HEK293 (cell line): Measurements from ENCODE around the gene ZC3H12C.
A peak's percentile ranks its signal among the peaks of the same experiment; 100 is the strongest.

Experiments
- BCL11B ChIP-seq: fragments of 450-650 bp; formaldehyde crosslinking; IDR thresholded peaks from 2 replicates; pipeline ENCODE4 v1.5.1; 2016; ENCODE audit warnings: low read depth, missing biosample characterization, missing genetic modification characterization
- KLF7 ChIP-seq: fragments of 450-650 bp; formaldehyde crosslinking; IDR thresholded peaks from 2 replicates; pipeline ENCODE4 v1.5.1; 2016; ENCODE audit warnings: missing biosample characterization, missing genetic modification characterization, borderline replicate concordance
- OVOL3 ChIP-seq: fragments of 450-650 bp; formaldehyde crosslinking; IDR thresholded peaks from 2 replicates; pipeline ENCODE4 v1.5.1; 2016; ENCODE audit warnings: missing biosample characterization, missing genetic modification characterization
- PRDM1 ChIP-seq: fragments of 450-650 bp; formaldehyde crosslinking; IDR thresholded peaks from 2 replicates; pipeline ENCODE4; 2016; ENCODE audit warnings: missing biosample characterization, missing genetic modification characterization
- RBAK ChIP-seq: fragments of 450-650 bp; formaldehyde crosslinking; IDR thresholded peaks from 2 replicates; pipeline ENCODE4 v1.5.1; 2016; ENCODE audit warnings: missing biosample characterization, missing genetic modification characterization
- SALL2 ChIP-seq: fragments of 450-650 bp; formaldehyde crosslinking; IDR thresholded peaks from 2 replicates; pipeline ENCODE4 v1.5.0; 2017; ENCODE audit warnings: missing biosample characterization, mild to moderate bottlenecking, missing genetic modification characterization, borderline replicate concordance
- YY2 ChIP-seq: fragments of 450-650 bp; formaldehyde crosslinking; IDR thresholded peaks from 2 replicates; pipeline ENCODE4 v1.5.1; 2016; ENCODE audit warnings: missing biosample characterization, missing genetic modification characterization
- ZBTB17 ChIP-seq: fragments of 450-650 bp; formaldehyde crosslinking; IDR thresholded peaks from 2 replicates; pipeline ENCODE4 v1.5.1; 2016; ENCODE audit warnings: missing biosample characterization, missing genetic modification characterization
- ZBTB8A ChIP-seq: fragments of 450-650 bp; formaldehyde crosslinking; IDR thresholded peaks from 2 replicates; pipeline ENCODE4 v1.5.1; 2016; ENCODE audit warnings: missing biosample characterization, missing genetic modification characterization
- ZNF114 ChIP-seq: fragments of 450-650 bp; formaldehyde crosslinking; IDR thresholded peaks from 2 replicates; pipeline ENCODE4 v1.5.0; 2017; ENCODE audit warnings: missing biosample characterization, missing genetic modification characterization
- ZNF169 ChIP-seq: fragments of 450-650 bp; formaldehyde crosslinking; IDR thresholded peaks from 2 replicates; pipeline ENCODE4 v1.5.1; 2016; ENCODE audit warnings: missing biosample characterization, missing genetic modification characterization
- ZNF248 ChIP-seq: fragments of 450-650 bp; formaldehyde crosslinking; IDR thresholded peaks from 2 replicates; pipeline ENCODE4 v1.5.1; 2017; ENCODE audit warnings: missing biosample characterization, missing genetic modification characterization
- ZNF335 ChIP-seq: fragments of 450-650 bp; formaldehyde crosslinking; conservative IDR thresholded peaks from 2 replicates; pipeline ENCODE4 v1.5.1; 2016; ENCODE audit warnings: missing biosample characterization, missing genetic modification characterization
- ZNF571 ChIP-seq: fragments of 450-650 bp; formaldehyde crosslinking; IDR thresholded peaks from 2 replicates; pipeline ENCODE4 v1.5.0; 2017; ENCODE audit warnings: missing biosample characterization, missing genetic modification characterization
- ZNF596 ChIP-seq: fragments of 450-650 bp; IDR thresholded peaks from 2 replicates; pipeline ENCODE4 v1.5.0; 2018; ENCODE audit warnings: missing biosample characterization, mild to moderate bottlenecking, missing genetic modification characterization, moderate library complexity
- ZNF610 ChIP-seq: fragments of 450-650 bp; formaldehyde crosslinking; IDR thresholded peaks from 2 replicates; pipeline ENCODE4 v1.5.1; 2016; ENCODE audit warnings: missing biosample characterization, missing genetic modification characterization, borderline replicate concordance
- ZNF629 ChIP-seq: fragments of 450-650 bp; formaldehyde crosslinking; IDR thresholded peaks from 2 replicates; pipeline ENCODE4 v1.5.1; 2017; ENCODE audit warnings: missing biosample characterization, missing genetic modification characterization
- ZNF658 ChIP-seq: fragments of 450-650 bp; formaldehyde crosslinking; IDR thresholded peaks from 2 replicates; pipeline ENCODE4; 2016; ENCODE audit warnings: missing biosample characterization, missing genetic modification characterization
- ZNF670 ChIP-seq: fragments of 450-650 bp; formaldehyde crosslinking; IDR thresholded peaks from 2 replicates; pipeline ENCODE4 v1.5.1; 2016; ENCODE audit warnings: missing biosample characterization, missing genetic modification characterization, low read depth
- ZNF707 ChIP-seq: fragments of 450-650 bp; formaldehyde crosslinking; IDR thresholded peaks from 2 replicates; pipeline ENCODE4 v1.5.1; 2016; ENCODE audit warnings: missing biosample characterization, missing genetic modification characterization
- ZNF785 ChIP-seq: fragments of 450-650 bp; formaldehyde crosslinking; IDR thresholded peaks from 2 replicates; pipeline ENCODE4 v1.5.1; 2016; ENCODE audit warnings: missing biosample characterization, missing genetic modification characterization
- ZNF791 ChIP-seq: fragments of 450-650 bp; formaldehyde crosslinking; IDR thresholded peaks from 2 replicates; pipeline ENCODE4 v1.5.1; 2016; ENCODE audit warnings: missing biosample characterization, missing genetic modification characterization
- TF ChIP-seq, protein P1 (sequence below): fragments of 450-650 bp; formaldehyde crosslinking; IDR thresholded peaks from 2 replicates; pipeline ENCODE4 v1.5.1; 2016; ENCODE audit warnings: missing biosample characterization, missing genetic modification characterization, low read depth
- TF ChIP-seq, protein P2 (sequence below): fragments of 450-650 bp; formaldehyde crosslinking; IDR thresholded peaks from 2 replicates; pipeline ENCODE4 v1.5.1; 2016; ENCODE audit warnings: missing biosample characterization, missing genetic modification characterization
- TF ChIP-seq, protein P3 (sequence below): fragments of 450-650 bp; formaldehyde crosslinking; IDR thresholded peaks from 2 replicates; pipeline ENCODE4 v1.5.1; 2016; ENCODE audit warnings: missing biosample characterization, missing genetic modification characterization
- TF ChIP-seq, protein P4 (sequence below): fragments of 450-650 bp; formaldehyde crosslinking; IDR thresholded peaks from 2 replicates; pipeline ENCODE4 v1.5.1; 2016; ENCODE audit warnings: missing biosample characterization, missing genetic modification characterization
- TF ChIP-seq, protein P5 (sequence below): fragments of 450-650 bp; formaldehyde crosslinking; IDR thresholded peaks from 2 replicates; pipeline ENCODE4 v1.5.1; 2016; ENCODE audit warnings: missing biosample characterization, missing genetic modification characterization
- TF ChIP-seq, protein P6 (sequence below): fragments of 450-650 bp; formaldehyde crosslinking; IDR thresholded peaks from 2 replicates; pipeline ENCODE4 v1.5.1; 2016; ENCODE audit warnings: missing biosample characterization, missing genetic modification characterization
- TF ChIP-seq, protein P7 (sequence below): fragments of 450-650 bp; formaldehyde crosslinking; IDR thresholded peaks from 2 replicates; pipeline ENCODE4; 2016; ENCODE audit warnings: missing biosample characterization, missing genetic modification characterization

Gene ZC3H12C

DNA sequence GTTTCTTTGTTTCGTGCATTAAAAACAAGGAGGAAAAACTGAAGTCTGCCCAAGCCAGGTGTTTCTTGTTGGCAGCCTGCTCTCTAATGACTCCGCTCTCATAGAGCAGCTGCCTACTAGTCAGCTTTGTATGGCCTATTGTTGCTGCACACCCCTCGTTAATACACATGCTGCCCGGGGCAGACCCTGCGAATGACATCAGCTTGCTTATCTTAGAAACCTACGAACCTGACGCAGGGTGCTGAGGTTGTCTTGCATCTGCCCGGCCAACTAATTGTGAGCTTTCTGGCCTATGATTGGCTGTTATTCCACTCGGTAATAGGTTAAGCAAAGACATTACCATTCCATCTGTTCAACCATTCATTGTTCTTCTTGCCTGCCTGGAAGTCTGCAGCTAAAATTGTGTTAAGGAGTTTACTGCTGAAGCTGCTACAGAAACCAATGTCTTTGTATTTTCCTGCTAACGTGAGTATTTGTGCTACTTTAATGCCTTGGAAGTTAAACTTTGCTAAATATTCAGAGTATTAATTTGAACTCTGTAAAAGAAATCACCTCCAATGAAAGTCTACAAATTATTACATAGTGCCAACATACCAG, 37.5 kb downstream of the ZC3H12C start (continued):
- TF ChIP-seq ZNF610 (no peak), RBAK (tag by site-specific recombination) (no peak), ZNF335 (tag by site-specific recombination) (peak; percentile 58), YY2 (no peak), ZNF571 (no peak), ZNF596 (tag by site-specific recombination) (no peak), ZNF670 (tag by site-specific recombination) (no peak), ZNF791 (tag by site-specific recombination) (no peak), BCL11B (tag by site-specific recombination) (no peak), ZNF658 (no peak), OVOL3 (tag by site-specific recombination) (no peak), ZNF785 (tag by site-specific recombination) (no peak), ZNF169 (tag by site-specific recombination) (no peak), ZBTB17 (peak; percentile 90), ZNF707 (tag by site-specific recombination) (no peak), ZNF114 (tag by site-specific recombination) (no peak), KLF7 (tag by site-specific recombination) (no peak), PRDM1 (tag by site-specific recombination) (no peak), ZNF629 (tag by site-specific recombination) (peak; percentile 90), ZNF248 (tag by site-specific recombination) (no peak), SALL2 (tag by site-specific recombination) (no peak), ZBTB8A (0 out of 2 replicates have a peak, but pooled peaks have one; percentile 19)
- TF ChIP-seq, protein P1, sequence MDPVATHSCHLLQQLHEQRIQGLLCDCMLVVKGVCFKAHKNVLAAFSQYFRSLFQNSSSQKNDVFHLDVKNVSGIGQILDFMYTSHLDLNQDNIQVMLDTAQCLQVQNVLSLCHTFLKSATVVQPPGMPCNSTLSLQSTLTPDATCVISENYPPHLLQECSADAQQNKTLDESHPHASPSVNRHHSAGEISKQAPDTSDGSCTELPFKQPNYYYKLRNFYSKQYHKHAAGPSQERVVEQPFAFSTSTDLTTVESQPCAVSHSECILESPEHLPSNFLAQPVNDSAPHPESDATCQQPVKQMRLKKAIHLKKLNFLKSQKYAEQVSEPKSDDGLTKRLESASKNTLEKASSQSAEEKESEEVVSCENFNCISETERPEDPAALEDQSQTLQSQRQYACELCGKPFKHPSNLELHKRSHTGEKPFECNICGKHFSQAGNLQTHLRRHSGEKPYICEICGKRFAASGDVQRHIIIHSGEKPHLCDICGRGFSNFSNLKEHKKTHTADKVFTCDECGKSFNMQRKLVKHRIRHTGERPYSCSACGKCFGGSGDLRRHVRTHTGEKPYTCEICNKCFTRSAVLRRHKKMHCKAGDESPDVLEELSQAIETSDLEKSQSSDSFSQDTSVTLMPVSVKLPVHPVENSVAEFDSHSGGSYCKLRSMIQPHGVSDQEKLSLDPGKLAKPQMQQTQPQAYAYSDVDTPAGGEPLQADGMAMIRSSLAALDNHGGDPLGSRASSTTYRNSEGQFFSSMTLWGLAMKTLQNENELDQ: no peak
- TF ChIP-seq, protein P2, sequence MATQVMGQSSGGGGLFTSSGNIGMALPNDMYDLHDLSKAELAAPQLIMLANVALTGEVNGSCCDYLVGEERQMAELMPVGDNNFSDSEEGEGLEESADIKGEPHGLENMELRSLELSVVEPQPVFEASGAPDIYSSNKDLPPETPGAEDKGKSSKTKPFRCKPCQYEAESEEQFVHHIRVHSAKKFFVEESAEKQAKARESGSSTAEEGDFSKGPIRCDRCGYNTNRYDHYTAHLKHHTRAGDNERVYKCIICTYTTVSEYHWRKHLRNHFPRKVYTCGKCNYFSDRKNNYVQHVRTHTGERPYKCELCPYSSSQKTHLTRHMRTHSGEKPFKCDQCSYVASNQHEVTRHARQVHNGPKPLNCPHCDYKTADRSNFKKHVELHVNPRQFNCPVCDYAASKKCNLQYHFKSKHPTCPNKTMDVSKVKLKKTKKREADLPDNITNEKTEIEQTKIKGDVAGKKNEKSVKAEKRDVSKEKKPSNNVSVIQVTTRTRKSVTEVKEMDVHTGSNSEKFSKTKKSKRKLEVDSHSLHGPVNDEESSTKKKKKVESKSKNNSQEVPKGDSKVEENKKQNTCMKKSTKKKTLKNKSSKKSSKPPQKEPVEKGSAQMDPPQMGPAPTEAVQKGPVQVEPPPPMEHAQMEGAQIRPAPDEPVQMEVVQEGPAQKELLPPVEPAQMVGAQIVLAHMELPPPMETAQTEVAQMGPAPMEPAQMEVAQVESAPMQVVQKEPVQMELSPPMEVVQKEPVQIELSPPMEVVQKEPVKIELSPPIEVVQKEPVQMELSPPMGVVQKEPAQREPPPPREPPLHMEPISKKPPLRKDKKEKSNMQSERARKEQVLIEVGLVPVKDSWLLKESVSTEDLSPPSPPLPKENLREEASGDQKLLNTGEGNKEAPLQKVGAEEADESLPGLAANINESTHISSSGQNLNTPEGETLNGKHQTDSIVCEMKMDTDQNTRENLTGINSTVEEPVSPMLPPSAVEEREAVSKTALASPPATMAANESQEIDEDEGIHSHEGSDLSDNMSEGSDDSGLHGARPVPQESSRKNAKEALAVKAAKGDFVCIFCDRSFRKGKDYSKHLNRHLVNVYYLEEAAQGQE (tag by site-specific recombination): no peak
- TF ChIP-seq, protein P3, sequence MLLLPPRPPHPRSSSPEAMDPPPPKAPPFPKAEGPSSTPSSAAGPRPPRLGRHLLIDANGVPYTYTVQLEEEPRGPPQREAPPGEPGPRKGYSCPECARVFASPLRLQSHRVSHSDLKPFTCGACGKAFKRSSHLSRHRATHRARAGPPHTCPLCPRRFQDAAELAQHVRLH (tag by site-specific recombination): peak; percentile 49; the same call in 1 of the 2 replicates
- TF ChIP-seq, protein P4, sequence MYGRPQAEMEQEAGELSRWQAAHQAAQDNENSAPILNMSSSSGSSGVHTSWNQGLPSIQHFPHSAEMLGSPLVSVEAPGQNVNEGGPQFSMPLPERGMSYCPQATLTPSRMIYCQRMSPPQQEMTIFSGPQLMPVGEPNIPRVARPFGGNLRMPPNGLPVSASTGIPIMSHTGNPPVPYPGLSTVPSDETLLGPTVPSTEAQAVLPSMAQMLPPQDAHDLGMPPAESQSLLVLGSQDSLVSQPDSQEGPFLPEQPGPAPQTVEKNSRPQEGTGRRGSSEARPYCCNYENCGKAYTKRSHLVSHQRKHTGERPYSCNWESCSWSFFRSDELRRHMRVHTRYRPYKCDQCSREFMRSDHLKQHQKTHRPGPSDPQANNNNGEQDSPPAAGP (tag by site-specific recombination): no peak
- TF ChIP-seq, protein P5, sequence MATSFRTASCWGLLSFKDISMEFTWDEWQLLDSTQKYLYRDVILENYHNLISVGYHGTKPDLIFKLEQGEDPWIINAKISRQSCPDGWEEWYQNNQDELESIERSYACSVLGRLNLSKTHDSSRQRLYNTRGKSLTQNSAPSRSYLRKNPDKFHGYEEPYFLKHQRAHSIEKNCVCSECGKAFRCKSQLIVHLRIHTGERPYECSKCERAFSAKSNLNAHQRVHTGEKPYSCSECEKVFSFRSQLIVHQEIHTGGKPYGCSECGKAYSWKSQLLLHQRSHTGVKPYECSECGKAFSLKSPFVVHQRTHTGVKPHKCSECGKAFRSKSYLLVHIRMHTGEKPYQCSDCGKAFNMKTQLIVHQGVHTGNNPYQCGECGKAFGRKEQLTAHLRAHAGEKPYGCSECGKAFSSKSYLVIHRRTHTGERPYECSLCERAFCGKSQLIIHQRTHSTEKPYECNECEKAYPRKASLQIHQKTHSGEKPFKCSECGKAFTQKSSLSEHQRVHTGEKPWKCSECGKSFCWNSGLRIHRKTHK: no peak
- TF ChIP-seq, protein P6, sequence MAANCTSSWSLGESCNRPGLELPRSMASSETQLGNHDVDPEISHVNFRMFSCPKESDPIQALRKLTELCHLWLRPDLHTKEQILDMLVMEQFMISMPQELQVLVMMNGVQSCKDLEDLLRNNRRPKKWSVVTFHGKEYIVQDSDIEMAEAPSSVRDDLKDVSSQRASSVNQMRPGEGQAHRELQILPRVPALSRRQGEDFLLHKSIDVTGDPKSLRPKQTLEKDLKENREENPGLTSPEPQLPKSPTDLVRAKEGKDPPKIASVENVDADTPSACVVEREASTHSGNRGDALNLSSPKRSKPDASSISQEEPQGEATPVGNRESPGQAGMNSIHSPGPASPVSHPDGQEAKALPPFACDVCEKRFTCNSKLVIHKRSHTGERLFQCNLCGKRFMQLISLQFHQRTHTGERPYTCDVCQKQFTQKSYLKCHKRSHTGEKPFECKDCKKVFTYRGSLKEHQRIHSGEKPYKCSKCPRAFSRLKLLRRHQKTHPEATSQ (tag by site-specific recombination): no peak
- TF ChIP-seq, protein P7, sequence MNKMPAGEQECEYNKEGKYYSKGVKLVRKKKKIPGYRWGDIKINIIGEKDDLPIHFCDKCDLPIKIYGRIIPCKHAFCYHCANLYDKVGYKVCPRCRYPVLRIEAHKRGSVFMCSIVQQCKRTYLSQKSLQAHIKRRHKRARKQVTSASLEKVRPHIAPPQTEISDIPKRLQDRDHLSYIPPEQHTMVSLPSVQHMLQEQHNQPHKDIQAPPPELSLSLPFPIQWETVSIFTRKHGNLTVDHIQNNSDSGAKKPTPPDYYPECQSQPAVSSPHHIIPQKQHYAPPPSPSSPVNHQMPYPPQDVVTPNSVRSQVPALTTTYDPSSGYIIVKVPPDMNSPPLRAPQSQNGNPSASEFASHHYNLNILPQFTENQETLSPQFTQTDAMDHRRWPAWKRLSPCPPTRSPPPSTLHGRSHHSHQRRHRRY: no peak
